Measurements from ENCODE around the gene CACNA1D. TPM values are rescaled to one million over a fixed set of nuclear protein-coding genes. Genes with fewer than 3 reads are reported as not detected.

The CACNA1D gene
- total and polyA plus RNA-seq, 9 of the 15 experiments (the other 6 are each of a cell fraction or from before 2014, with no cell fraction given) = 0.29 TPM; not detected in 8

DNA sequence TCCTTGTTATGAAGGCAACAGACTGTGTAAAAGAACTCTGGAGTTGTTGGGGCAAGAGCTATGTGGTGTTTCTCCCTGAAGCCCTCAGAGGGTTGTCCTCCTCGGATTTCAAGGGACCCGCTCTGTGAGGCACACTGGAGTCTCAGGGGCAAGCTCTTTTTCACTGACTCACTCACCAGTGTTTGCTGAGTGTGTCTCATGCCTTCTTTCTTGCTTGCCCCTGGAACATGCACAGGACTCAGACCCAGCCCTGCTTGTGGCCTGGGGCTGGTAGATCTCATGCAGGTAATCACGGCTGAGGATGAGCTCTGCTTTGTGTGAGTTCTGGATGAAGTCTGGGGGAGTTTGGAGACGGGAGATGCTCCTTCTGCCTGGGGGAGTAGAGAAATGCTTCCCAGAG is 93.7 kb downstream of the CACNA1D start (continued):
- TF ChIP-seq ZNF76 (CRISPR knock-in tag; IDR thresholded peaks at IDR 0.05; ENCODE audit: borderline replicate concordance) (no peak), ZNF707 (CRISPR knock-in tag; conservative IDR thresholded peaks at IDR 0.05) (no peak), HNRNPK (IDR thresholded peaks at IDR 0.05; ENCODE audit: low read depth, low read length, poor library complexity, severe bottlenecking) (no peak), SIN3B (IDR thresholded peaks at IDR 0.05; ENCODE audit: low read depth) (no peak), ZNF77 (CRISPR knock-in tag; IDR thresholded peaks at IDR 0.05) (no peak)
- TF ChIP-seq, protein P1, sequence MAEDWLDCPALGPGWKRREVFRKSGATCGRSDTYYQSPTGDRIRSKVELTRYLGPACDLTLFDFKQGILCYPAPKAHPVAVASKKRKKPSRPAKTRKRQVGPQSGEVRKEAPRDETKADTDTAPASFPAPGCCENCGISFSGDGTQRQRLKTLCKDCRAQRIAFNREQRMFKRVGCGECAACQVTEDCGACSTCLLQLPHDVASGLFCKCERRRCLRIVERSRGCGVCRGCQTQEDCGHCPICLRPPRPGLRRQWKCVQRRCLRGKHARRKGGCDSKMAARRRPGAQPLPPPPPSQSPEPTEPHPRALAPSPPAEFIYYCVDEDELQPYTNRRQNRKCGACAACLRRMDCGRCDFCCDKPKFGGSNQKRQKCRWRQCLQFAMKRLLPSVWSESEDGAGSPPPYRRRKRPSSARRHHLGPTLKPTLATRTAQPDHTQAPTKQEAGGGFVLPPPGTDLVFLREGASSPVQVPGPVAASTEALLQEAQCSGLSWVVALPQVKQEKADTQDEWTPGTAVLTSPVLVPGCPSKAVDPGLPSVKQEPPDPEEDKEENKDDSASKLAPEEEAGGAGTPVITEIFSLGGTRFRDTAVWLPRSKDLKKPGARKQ (CRISPR knock-in tag; IDR thresholded peaks at IDR 0.05) = no peak
- TF ChIP-seq, protein P2, sequence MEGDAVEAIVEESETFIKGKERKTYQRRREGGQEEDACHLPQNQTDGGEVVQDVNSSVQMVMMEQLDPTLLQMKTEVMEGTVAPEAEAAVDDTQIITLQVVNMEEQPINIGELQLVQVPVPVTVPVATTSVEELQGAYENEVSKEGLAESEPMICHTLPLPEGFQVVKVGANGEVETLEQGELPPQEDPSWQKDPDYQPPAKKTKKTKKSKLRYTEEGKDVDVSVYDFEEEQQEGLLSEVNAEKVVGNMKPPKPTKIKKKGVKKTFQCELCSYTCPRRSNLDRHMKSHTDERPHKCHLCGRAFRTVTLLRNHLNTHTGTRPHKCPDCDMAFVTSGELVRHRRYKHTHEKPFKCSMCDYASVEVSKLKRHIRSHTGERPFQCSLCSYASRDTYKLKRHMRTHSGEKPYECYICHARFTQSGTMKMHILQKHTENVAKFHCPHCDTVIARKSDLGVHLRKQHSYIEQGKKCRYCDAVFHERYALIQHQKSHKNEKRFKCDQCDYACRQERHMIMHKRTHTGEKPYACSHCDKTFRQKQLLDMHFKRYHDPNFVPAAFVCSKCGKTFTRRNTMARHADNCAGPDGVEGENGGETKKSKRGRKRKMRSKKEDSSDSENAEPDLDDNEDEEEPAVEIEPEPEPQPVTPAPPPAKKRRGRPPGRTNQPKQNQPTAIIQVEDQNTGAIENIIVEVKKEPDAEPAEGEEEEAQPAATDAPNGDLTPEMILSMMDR (IDR thresholded peaks at IDR 0.05 in 2 of 3, conservative IDR thresholded peaks at IDR 0.05 in 1 of 3; ENCODE audit: insufficient read depth in 2 of 3, low read depth in 1 of 3, low read length in 3 of 3) = no peak
- TF ChIP-seq, protein P3, sequence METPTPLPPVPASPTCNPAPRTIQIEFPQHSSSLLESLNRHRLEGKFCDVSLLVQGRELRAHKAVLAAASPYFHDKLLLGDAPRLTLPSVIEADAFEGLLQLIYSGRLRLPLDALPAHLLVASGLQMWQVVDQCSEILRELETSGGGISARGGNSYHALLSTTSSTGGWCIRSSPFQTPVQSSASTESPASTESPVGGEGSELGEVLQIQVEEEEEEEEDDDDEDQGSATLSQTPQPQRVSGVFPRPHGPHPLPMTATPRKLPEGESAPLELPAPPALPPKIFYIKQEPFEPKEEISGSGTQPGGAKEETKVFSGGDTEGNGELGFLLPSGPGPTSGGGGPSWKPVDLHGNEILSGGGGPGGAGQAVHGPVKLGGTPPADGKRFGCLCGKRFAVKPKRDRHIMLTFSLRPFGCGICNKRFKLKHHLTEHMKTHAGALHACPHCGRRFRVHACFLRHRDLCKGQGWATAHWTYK (CRISPR knock-in tag; IDR thresholded peaks at IDR 0.05) = no peak
- TF ChIP-seq, protein P4, sequence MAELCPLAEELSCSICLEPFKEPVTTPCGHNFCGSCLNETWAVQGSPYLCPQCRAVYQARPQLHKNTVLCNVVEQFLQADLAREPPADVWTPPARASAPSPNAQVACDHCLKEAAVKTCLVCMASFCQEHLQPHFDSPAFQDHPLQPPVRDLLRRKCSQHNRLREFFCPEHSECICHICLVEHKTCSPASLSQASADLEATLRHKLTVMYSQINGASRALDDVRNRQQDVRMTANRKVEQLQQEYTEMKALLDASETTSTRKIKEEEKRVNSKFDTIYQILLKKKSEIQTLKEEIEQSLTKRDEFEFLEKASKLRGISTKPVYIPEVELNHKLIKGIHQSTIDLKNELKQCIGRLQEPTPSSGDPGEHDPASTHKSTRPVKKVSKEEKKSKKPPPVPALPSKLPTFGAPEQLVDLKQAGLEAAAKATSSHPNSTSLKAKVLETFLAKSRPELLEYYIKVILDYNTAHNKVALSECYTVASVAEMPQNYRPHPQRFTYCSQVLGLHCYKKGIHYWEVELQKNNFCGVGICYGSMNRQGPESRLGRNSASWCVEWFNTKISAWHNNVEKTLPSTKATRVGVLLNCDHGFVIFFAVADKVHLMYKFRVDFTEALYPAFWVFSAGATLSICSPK (IDR thresholded peaks at IDR 0.05; ENCODE audit: borderline replicate concordance) = no peak
- TF ChIP-seq, protein P5, sequence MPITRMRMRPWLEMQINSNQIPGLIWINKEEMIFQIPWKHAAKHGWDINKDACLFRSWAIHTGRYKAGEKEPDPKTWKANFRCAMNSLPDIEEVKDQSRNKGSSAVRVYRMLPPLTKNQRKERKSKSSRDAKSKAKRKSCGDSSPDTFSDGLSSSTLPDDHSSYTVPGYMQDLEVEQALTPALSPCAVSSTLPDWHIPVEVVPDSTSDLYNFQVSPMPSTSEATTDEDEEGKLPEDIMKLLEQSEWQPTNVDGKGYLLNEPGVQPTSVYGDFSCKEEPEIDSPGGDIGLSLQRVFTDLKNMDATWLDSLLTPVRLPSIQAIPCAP (CRISPR knock-in tag; IDR thresholded peaks at IDR 0.05; ENCODE audit: borderline replicate concordance) = no peak

All from K562 (cell line).